ENCODE results near the gene SATB1.

DNA sequence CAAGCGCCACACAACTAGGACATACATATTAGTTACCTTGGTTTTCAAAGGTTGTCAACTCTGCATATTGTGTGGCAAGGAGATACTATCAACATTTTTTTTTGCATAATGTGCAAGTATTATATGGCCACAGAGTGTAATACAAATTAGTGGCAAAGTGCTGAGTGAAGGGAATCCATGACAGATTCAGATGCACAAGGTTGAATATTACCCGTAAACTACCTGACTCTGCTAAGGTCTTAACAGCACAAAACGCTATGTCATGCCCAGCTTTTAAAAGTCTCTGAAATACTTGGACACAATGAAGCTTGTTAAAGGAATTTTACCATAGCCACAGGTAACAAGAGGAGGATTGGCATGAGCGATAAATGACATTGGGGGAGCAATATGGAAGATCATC is 79.0 kb downstream of the SATB1 start:
- TF ChIP-seq, protein P1, sequence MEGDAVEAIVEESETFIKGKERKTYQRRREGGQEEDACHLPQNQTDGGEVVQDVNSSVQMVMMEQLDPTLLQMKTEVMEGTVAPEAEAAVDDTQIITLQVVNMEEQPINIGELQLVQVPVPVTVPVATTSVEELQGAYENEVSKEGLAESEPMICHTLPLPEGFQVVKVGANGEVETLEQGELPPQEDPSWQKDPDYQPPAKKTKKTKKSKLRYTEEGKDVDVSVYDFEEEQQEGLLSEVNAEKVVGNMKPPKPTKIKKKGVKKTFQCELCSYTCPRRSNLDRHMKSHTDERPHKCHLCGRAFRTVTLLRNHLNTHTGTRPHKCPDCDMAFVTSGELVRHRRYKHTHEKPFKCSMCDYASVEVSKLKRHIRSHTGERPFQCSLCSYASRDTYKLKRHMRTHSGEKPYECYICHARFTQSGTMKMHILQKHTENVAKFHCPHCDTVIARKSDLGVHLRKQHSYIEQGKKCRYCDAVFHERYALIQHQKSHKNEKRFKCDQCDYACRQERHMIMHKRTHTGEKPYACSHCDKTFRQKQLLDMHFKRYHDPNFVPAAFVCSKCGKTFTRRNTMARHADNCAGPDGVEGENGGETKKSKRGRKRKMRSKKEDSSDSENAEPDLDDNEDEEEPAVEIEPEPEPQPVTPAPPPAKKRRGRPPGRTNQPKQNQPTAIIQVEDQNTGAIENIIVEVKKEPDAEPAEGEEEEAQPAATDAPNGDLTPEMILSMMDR (IDR thresholded peaks at IDR 0.05), result no peak
- no peak for TF ChIP-seq POLR2A (IDR thresholded peaks at IDR 0.05)
- no peak for TF ChIP-seq POLR2AphosphoS5 (IDR thresholded peaks at IDR 0.05)
- no peak for TF ChIP-seq EP300 (IDR thresholded peaks at IDR 0.05; ENCODE audit: low read depth)

Measured in transverse colon (tissue), 4 donors.